Measurements from ENCODE around the gene ZNF443.
"Not testable (repeated sequence)": the region's sequence is repeated elsewhere in the genome, so short reads cannot be mapped to it uniquely, and the experiment has no call there.

Gene ZNF443

DNA sequence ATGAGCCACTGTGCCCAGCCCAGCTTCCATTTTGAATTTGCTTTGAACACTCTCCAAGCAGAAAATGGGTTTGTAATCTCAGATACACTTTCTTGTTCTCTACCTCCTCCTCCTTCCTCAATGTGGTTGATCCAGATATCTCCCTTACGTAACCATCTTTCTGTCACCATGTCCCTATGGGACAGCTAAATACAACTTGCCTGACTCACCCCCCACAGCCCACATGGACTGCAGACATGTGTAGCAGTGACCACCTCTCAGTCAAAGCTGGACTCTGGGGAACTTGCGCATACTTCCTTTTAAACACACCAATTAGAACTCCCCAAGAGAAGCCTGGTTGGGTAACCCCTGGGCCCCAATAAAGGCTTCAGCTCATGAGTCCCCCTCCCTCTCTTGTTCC is 28.9 kb downstream of the ZNF443 start:
- DNase-seq = no peak

- DNase-seq = no peak
These were observed 40.0 kb downstream of the ZNF443 start, which contains the start of gene ZNF799 for GRCh38 chr19:12400633-12401502. TSS of gene ZNF799 (minus strand) at chr19:12401271. CDS start at chr19:12401070, 201 bp downstream.

GRCh38 chr19:12399901-12400632 is 40.8 kb downstream of the ZNF443 start:
- not testable (repeated sequence) for DNase-seq

- DNase-seq = not testable (repeated sequence)
These were observed 49.7 kb downstream of the ZNF443 start for GRCh38 chr19:12391148-12391547.

GRCh38 chr19:12386365-12386764 is 54.5 kb downstream of the ZNF443 start:
- not testable (repeated sequence) for DNase-seq

DNA sequence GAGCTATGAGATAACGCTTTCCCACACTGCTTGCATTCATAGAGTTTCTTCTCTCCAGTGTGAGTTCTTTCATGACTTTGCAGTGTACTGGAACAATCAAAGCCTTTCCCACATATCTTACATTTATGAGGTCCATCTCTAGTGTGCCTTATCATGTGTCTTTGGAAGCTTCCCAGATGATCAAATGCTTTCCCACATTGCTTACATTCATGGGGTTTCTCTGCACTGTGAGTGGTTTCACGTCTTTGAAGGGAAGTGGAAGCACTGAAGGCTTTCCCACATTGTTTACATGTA is 60.4 kb downstream of the ZNF443 start:
- no peak for DNase-seq

DNA sequence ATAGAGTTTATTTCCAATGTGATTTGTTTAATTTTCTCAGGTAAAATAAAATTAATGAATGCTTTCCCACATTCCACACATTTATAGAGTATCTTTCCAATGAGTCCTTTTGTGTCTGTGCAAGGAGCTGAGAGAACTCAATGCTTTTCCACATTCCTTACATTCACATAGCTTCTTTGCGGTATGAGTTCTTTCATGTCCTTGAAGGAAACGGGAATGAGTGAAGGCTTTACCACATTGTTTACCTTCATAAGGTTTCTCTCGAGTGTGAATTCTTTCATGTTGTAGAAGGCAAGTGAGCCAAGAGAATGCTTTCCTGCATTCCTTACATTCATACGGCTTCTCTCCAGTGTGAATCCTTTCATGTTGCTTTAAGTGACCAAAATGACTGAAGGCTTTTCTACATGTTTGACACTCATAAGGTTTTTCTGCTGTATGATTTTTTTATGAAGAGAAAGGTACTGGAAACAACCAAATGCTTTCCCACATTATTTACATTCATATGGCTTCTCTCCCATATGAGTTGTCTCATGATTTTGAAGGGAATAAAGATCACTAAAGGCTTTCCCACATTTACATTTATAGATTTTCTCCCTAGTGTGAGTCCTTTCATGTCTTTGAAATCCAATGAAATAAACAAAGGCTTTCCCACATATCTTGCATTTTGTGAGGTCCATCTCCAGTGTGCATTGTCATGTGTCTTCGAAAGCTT is 60.9 kb downstream of the ZNF443 start:
- no peak for DNase-seq
